ENCODE measurements around the gene CDC14B.

GRCh38 chr9:96585426-96585825, 34.2 kb downstream of the CDC14B start:
- TF ChIP-seq, protein P1, sequence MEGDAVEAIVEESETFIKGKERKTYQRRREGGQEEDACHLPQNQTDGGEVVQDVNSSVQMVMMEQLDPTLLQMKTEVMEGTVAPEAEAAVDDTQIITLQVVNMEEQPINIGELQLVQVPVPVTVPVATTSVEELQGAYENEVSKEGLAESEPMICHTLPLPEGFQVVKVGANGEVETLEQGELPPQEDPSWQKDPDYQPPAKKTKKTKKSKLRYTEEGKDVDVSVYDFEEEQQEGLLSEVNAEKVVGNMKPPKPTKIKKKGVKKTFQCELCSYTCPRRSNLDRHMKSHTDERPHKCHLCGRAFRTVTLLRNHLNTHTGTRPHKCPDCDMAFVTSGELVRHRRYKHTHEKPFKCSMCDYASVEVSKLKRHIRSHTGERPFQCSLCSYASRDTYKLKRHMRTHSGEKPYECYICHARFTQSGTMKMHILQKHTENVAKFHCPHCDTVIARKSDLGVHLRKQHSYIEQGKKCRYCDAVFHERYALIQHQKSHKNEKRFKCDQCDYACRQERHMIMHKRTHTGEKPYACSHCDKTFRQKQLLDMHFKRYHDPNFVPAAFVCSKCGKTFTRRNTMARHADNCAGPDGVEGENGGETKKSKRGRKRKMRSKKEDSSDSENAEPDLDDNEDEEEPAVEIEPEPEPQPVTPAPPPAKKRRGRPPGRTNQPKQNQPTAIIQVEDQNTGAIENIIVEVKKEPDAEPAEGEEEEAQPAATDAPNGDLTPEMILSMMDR (IDR thresholded peaks at IDR 0.05), result no peak
- TF ChIP-seq POLR2A (IDR thresholded peaks at IDR 0.05), result no peak

All from lower leg skin (tissue), 3 donors.